Endometrial microvascular endothelial cells (primary cell): ENCODE measurements around the gene CABCOCO1. TPM values are rescaled to one million over a fixed set of nuclear protein-coding genes. Genes with fewer than 3 reads are reported as not detected.
"Not testable (repeated sequence)": the region's sequence is repeated elsewhere in the genome, so short reads cannot be mapped to it uniquely, and the experiment has no call there.

Experiments used
- in situ Hi-C: cut with HindIII; loops from 2 replicates; pipeline ENCODE4 v1.10.0; 2017; ENCODE audit warnings: low sequenced_read_pairs, low pct_unique_long_range_greater_than_20kb; ENCODE audit errors: inconsistent ontology term
- total RNA-seq: library from RNA; depleted of rRNA; stranded (reverse); fragments of >200 nt; gene quantifications from one replicate; pipeline ENCODE4 v1.2.3, GENCODE V29; 2015; ENCODE audit errors: inconsistent ontology term

CABCOCO1 gene
- total RNA-seq, 1 donor from 2014 or later: 0.28 TPM

- in situ Hi-C loops: no loop called here
Observed at GRCh38 chr10:61639952-61640351, 22.8 kb upstream of the CABCOCO1 start.

- in situ Hi-C loops: no loop called here
Observed at GRCh38 chr10:61640856-61641255, 21.9 kb upstream of the CABCOCO1 start.

GRCh38 chr10:61642150-61642571 lies 20.6 kb upstream of the CABCOCO1 start:
- in situ Hi-C loops: no loop called here

- in situ Hi-C loops: no loop called here
Observed at GRCh38 chr10:61642676-61643075, 20.1 kb upstream of the CABCOCO1 start.

GRCh38 chr10:61643316-61643751 lies 19.4 kb upstream of the CABCOCO1 start:
- in situ Hi-C loops: no loop called here

- in situ Hi-C loops: no loop called here
Observed at GRCh38 chr10:61653699-61654098, 9.0 kb upstream of the CABCOCO1 start.

- in situ Hi-C loops: no loop called here
Observed at GRCh38 chr10:61655335-61655851, 7.3 kb upstream of the CABCOCO1 start.

- in situ Hi-C loops: no loop called here
Observed at GRCh38 chr10:61663466-61663865, 737 bp downstream of the CABCOCO1 start.

- in situ Hi-C loops: no loop called here
Observed at GRCh38 chr10:61664985-61665384, 2.3 kb downstream of the CABCOCO1 start.

- in situ Hi-C loops: no loop called here
Observed at GRCh38 chr10:61669161-61669725, 6.5 kb downstream of the CABCOCO1 start.

GRCh38 chr10:61669849-61670248 lies 7.1 kb downstream of the CABCOCO1 start:
- in situ Hi-C loops: no loop called here

GRCh38 chr10:61673360-61673759 lies 10.6 kb downstream of the CABCOCO1 start:
- in situ Hi-C loops: no loop called here

GRCh38 chr10:61682323-61682722 lies 19.6 kb downstream of the CABCOCO1 start:
- in situ Hi-C loops: no loop called here

GRCh38 chr10:61683319-61683718 lies 20.6 kb downstream of the CABCOCO1 start:
- in situ Hi-C loops: no loop called here

- in situ Hi-C loops: no loop called here
Observed at GRCh38 chr10:61684894-61685507, 22.3 kb downstream of the CABCOCO1 start.

GRCh38 chr10:61688551-61689308 lies 26.0 kb downstream of the CABCOCO1 start:
- in situ Hi-C loops: no loop called here

- in situ Hi-C loops: not testable (repeated sequence)
Observed at GRCh38 chr10:61691667-61692066, 28.9 kb downstream of the CABCOCO1 start.

- in situ Hi-C loops: no loop called here
Observed at GRCh38 chr10:61692447-61693010, 29.8 kb downstream of the CABCOCO1 start.

GRCh38 chr10:61698968-61699655 lies 36.4 kb downstream of the CABCOCO1 start:
- in situ Hi-C loops: no loop called here
